Caco-2 (cell line): Measurements from ENCODE around the gene ERGIC3. TPM values are rescaled to one million over a fixed set of nuclear protein-coding genes. Genes with fewer than 3 reads are reported as not detected.

Experiments
- BruUV-seq: library from RNA; stranded (reverse); fragments of 400-500 nt; replicated peaks from 2 replicates; lab custom pipeline; 2021; lab: Mats Ljungman, UMichigan
- CTCF ChIA-PET: fragments of 300-600 bp; sonication (Branson Sonifier 250); formaldehyde crosslinking; loops from one replicate; lab custom pipeline; 2022; ENCODE audit warnings: antibody characterized with exemption; lab: Charles Lee
- POLR2A ChIA-PET: fragments of 300-600 bp; sonication (Branson Sonifier 250); formaldehyde crosslinking; loops from one replicate; lab custom pipeline; 2022; ENCODE audit warnings: antibody characterized with exemption; lab: Charles Lee
- DNase-seq, 2 experiments: peaks; one replicate each; pipeline versions ENCODE4 v3.0.0 to v3.0.0-alpha.2; 2020 to 2022
- H3K27me3 ChIP-seq: replicated peaks from 2 replicates; pipeline ENCODE4 v1.6.0; 2011; ENCODE audit warnings: low read length; ENCODE audit not compliant: control insufficient read depth, insufficient read depth
- H3K36me3 ChIP-seq: 2 replicates; pipeline ENCODE4 v1.5.1; 2011; ENCODE audit warnings: low read length; ENCODE audit not compliant: control insufficient read depth, insufficient read depth
- H3K4me1 ChIP-seq: fragments of 250-450 bp; sonication (Bioruptor Pico); 2 replicates; pipeline ENCODE4 v1.5.1; 2020; ENCODE audit warnings: mild to moderate bottlenecking
- H3K4me3 ChIP-seq: 2 replicates; pipeline ENCODE4 v1.5.1; 2011; ENCODE audit warnings: low read depth, mild to moderate bottlenecking, control low read depth, low read length
- H3K9me3 ChIP-seq: fragments of 250-450 bp; sonication (Bioruptor Pico); 2 replicates; pipeline ENCODE4 v1.5.1; 2020; ENCODE audit warnings: mild to moderate bottlenecking, moderate library complexity
- H3K27ac Mint-ChIP-seq: one replicate; pipeline ENCODE4 v1.8.0; 2022; ENCODE audit warnings: mixed read lengths; ENCODE audit not compliant: unreplicated experiment
- H3K27me3 Mint-ChIP-seq: one replicate; pipeline ENCODE4 v1.8.0; 2022; ENCODE audit warnings: mixed read lengths; ENCODE audit not compliant: insufficient read depth, unreplicated experiment
- H3K36me3 Mint-ChIP-seq: one replicate; pipeline ENCODE4 v1.8.0; 2022; ENCODE audit warnings: mild to moderate bottlenecking, mixed read lengths; ENCODE audit not compliant: insufficient read depth, unreplicated experiment
- H3K4me1 Mint-ChIP-seq: one replicate; pipeline ENCODE4 v1.8.0; 2022; ENCODE audit warnings: low read depth, mixed read lengths; ENCODE audit not compliant: unreplicated experiment
- H3K4me3 Mint-ChIP-seq: one replicate; pipeline ENCODE4 v1.8.0; 2022; ENCODE audit warnings: mild to moderate bottlenecking, moderate library complexity, mixed read lengths; ENCODE audit not compliant: unreplicated experiment
- H3K9me3 Mint-ChIP-seq: one replicate; pipeline ENCODE4 v1.8.0; 2022; ENCODE audit warnings: mixed read lengths; ENCODE audit not compliant: unreplicated experiment
- intact Hi-C: fragments of 100-400 bp; cut with micrococcal nuclease; formaldehyde crosslinking; loops from one replicate; pipeline ENCODE4 v1.10.0; 2022; ENCODE audit not compliant: unreplicated experiment
- total RNA-seq: library from RNA; stranded (reverse); gene quantifications from 2 replicates; pipeline ENCODE4 v1.2.3, GENCODE V29; 2022
- TF ChIP-seq, protein P1 (sequence below), 2 experiments: fragments of 200-600 bp in 1 of 2; IDR thresholded peaks; 1 replicate in 1 of 2; 2 replicates in 1 of 2; pipeline versions ENCODE4 v1.5.1 to v1.8.0; 2011 to 2022; ENCODE audit warnings: antibody characterized with exemption in 1 of 2, control low read depth in 1 of 2, inconsistent platforms in 1 of 2, low read depth in 1 of 2, low read length in 1 of 2, mild to moderate bottlenecking in 1 of 2, moderate library complexity in 1 of 2; ENCODE audit not compliant: insufficient read depth in 1 of 2, severe bottlenecking in 1 of 2, unreplicated experiment in 1 of 2

The ERGIC3 gene
- total RNA-seq, 1 experiment from 2014 or later = 728 TPM

- peaks cover 6% of the 10 kb centered on the region; the same call in 1 of the 2 replicates for H3K4me1 ChIP-seq
- H3K27ac Mint-ChIP-seq = no peak overlapping the region
- DNase-seq = no peak
- TF ChIP-seq, protein P1, sequence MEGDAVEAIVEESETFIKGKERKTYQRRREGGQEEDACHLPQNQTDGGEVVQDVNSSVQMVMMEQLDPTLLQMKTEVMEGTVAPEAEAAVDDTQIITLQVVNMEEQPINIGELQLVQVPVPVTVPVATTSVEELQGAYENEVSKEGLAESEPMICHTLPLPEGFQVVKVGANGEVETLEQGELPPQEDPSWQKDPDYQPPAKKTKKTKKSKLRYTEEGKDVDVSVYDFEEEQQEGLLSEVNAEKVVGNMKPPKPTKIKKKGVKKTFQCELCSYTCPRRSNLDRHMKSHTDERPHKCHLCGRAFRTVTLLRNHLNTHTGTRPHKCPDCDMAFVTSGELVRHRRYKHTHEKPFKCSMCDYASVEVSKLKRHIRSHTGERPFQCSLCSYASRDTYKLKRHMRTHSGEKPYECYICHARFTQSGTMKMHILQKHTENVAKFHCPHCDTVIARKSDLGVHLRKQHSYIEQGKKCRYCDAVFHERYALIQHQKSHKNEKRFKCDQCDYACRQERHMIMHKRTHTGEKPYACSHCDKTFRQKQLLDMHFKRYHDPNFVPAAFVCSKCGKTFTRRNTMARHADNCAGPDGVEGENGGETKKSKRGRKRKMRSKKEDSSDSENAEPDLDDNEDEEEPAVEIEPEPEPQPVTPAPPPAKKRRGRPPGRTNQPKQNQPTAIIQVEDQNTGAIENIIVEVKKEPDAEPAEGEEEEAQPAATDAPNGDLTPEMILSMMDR (IDR thresholded peaks at IDR 0.05; ENCODE audit: insufficient read depth in 1 of 2, low read depth in 1 of 2, low read length in 1 of 2, severe bottlenecking in 1 of 2, unreplicated experiment in 1 of 2) = no peak
- intact Hi-C loops = no loop called here
- BruUV-seq = no TSS peak
- H3K4me3 Mint-ChIP-seq = no peak overlapping the region
- H3K9me3 ChIP-seq = no peaks in the 10 kb centered on the region; the same call in 1 of the 2 replicates
- H3K27me3 ChIP-seq = no peaks in the 10 kb centered on the region
- H3K4me1 Mint-ChIP-seq = no peaks in the 10 kb centered on the region
- ChIA-PET CTCF (interaction anchor here (0.5 to 1.8 kb wide), 4 partner anchors 9 to 46 kb away, joined by 3 to 7 read pairs (median 4); no protein-coding TSS in a partner anchor), POLR2A (no interaction called here)
- H3K4me3 ChIP-seq = no peak overlapping the region
- no peaks in the 10 kb centered on the region for H3K36me3 ChIP-seq
- H3K9me3 Mint-ChIP-seq = no peaks in the 10 kb centered on the region
- H3K27me3 Mint-ChIP-seq = no peaks in the 10 kb centered on the region
- H3K36me3 Mint-ChIP-seq = no peaks in the 10 kb centered on the region
Observed at GRCh38 chr20:35578469-35578868, 36.6 kb downstream of the ERGIC3 start.

DNA sequence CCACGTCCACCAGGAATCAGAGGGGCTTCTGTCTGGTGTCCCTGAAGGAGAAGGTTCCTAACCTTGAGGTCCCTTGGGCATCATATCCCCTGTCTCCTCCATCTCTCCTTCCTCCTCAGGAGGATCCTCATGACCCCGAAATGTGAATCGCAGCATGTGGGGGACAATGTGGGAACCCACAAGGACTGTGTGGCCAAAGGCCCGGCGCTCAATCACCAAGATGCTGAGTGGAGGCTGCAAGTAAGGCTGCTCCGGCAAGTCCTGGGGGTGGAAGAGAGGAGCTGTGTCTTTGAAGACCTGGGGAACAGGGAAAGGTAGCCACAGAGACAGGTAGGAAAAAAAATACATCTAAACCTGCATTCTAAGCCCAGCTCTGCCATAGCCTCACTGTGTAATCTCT lies 37.3 kb downstream of the ERGIC3 start:
- POLR2A ChIA-PET = no interaction called here
- no TSS peak for BruUV-seq

GRCh38 chr20:35582131-35582530 lies 40.3 kb downstream of the ERGIC3 start:
- no peak overlapping the region for H3K4me3 ChIP-seq
- H3K36me3 ChIP-seq = no peaks in the 10 kb centered on the region
- H3K9me3 ChIP-seq = no peaks in the 10 kb centered on the region; the same call in 1 of the 2 replicates
- TF ChIP-seq, protein P1 (IDR thresholded peaks at IDR 0.05; ENCODE audit: insufficient read depth in 1 of 2, low read depth in 1 of 2, low read length in 1 of 2, severe bottlenecking in 1 of 2, unreplicated experiment in 1 of 2) = no peak
- Mint-ChIP-seq H3K4me3 (no peak overlapping the region), H3K9me3 (no peaks in the 10 kb centered on the region), H3K27me3 (no peaks in the 10 kb centered on the region), H3K36me3 (no peaks in the 10 kb centered on the region), H3K27ac (no peak overlapping the region), H3K4me1 (no peaks in the 10 kb centered on the region)
- no peaks in the 10 kb centered on the region for H3K27me3 ChIP-seq
- CTCF ChIA-PET = interaction anchor here (1.4 kb wide), 1 partner anchor 41 kb away, joined by 5 read pairs; the partner anchor contains the start of gene ERGIC3
- POLR2A ChIA-PET = interaction anchor here (0.5 kb wide), 1 partner anchor 84 kb away, joined by 3 read pairs; no protein-coding TSS in a partner anchor
- DNase-seq = no peak
- intact Hi-C loops = no loop called here
- BruUV-seq = no TSS peak
- no peaks in the 10 kb centered on the region for H3K4me1 ChIP-seq

More for the DNA sequence above, 37.3 kb downstream of the ERGIC3 start:
- no peaks in the 10 kb centered on the region for H3K27me3 Mint-ChIP-seq
- intact Hi-C loops = no loop called here
- no peaks in the 10 kb centered on the region for H3K36me3 ChIP-seq
- no peaks in the 10 kb centered on the region for H3K27me3 ChIP-seq
- H3K9me3 Mint-ChIP-seq = no peaks in the 10 kb centered on the region
- no peak overlapping the region for H3K4me3 ChIP-seq
- no peaks in the 10 kb centered on the region for H3K36me3 Mint-ChIP-seq
- no peak overlapping the region for H3K27ac Mint-ChIP-seq
- no peak overlapping the region for H3K4me3 Mint-ChIP-seq
- DNase-seq = peak in 1 of 2 experiments; percentile 36
- TF ChIP-seq, protein P1 (IDR thresholded peaks at IDR 0.05; ENCODE audit: insufficient read depth in 1 of 2, low read depth in 1 of 2, low read length in 1 of 2, severe bottlenecking in 1 of 2, unreplicated experiment in 1 of 2) = no peak
- no peaks in the 10 kb centered on the region; the same call in 1 of the 2 replicates for H3K9me3 ChIP-seq
- no peaks in the 10 kb centered on the region for H3K4me1 Mint-ChIP-seq
- peaks cover 6% of the 10 kb centered on the region; the same call in 1 of the 2 replicates for H3K4me1 ChIP-seq
- CTCF ChIA-PET = interaction anchor here (0.7 to 1.8 kb wide), 3 partner anchors 11 to 39 kb away, joined by 3 to 7 read pairs (median 3); no protein-coding TSS in a partner anchor
